ENCODE results near the gene GRM8.

The GRM8 gene

DNA sequence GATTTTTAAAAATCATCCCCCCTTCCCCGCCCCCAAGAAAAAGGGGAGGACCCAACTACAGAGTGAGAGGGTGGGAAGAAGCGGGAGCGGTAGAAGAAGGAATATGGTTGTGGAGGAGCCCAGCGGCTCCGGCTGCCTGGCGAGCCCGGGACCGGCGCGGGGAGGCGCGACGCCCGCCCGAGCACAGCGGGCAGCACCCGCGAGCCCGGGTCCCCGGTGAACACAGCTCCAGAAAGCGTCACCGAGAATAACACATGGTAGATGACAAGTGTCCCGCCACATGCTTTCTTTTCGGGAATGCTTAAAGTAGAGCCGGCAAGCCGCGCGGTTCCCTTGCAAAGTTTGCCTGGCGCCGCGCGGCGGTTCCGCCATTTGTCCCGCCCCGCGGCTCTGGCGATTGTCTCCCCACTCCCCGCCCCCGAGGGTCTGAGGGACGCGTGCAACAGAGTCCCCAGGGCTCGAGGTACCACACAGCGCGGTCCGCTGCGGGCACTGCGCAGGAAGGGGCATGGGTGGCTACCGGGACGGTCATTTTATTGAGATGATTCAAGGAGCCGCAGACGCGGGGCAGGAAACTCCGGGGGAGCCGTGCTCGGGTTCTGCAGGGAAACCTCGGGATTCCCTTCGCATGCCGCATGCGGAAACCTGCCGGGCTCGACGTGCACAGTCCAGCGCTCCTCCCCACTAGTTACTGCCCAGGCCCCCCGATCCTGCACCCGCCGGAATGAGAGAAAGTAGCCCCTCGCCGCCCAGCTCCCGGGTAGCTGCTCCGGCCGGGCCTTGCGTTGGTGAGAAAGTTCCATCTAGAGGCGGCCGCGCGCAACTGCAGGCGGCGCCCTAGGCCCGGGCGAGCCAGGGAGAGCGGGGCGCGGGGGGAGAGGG lies 781 bp upstream of the GRM8 start:
- H3K9me3 ChIP-seq (ENCODE audit: control insufficient read depth, insufficient read depth, low read length): no peaks in the 10 kb centered on the region
- peak overlapping the region; percentile 59 for H3K9ac ChIP-seq (ENCODE audit: low read depth, low read length)
- no peaks in the 10 kb centered on the region for H3K36me3 ChIP-seq (ENCODE audit: control insufficient read depth, insufficient read depth, low read length)
- H3K27ac ChIP-seq (ENCODE audit: low read depth, low read length): peak overlapping the region; percentile 80
- peak overlapping the region; percentile 77 for H3K4me3 ChIP-seq (ENCODE audit: low read depth, low read length)
- H3K27me3 ChIP-seq (ENCODE audit: control insufficient read depth, insufficient read depth, low read length): peaks cover 63% of the 10 kb centered on the region
- peaks cover 8% of the 10 kb centered on the region; the same call in 1 of the 2 replicates for H3K4me1 ChIP-seq (ENCODE audit: control insufficient read depth, insufficient read depth, low read length)

- Histone ChIP-seq H3K9me3 (ENCODE audit: control insufficient read depth, insufficient read depth, low read length) (no peaks in the 10 kb centered on the region), H3K27me3 (ENCODE audit: control insufficient read depth, insufficient read depth, low read length) (peaks cover 72% of the 10 kb centered on the region), H3K4me1 (ENCODE audit: control insufficient read depth, insufficient read depth, low read length) (peaks cover 8% of the 10 kb centered on the region; the same call in 1 of the 2 replicates), H3K9ac (ENCODE audit: low read depth, low read length) (0 out of 2 replicates have a peak overlapping the region, but pooled peaks have one; percentile 16), H3K27ac (ENCODE audit: low read depth, low read length) (peak overlapping the region; percentile 80), H3K4me3 (ENCODE audit: low read depth, low read length) (peak overlapping the region; percentile 77), H3K36me3 (ENCODE audit: control insufficient read depth, insufficient read depth, low read length) (no peaks in the 10 kb centered on the region)
Observed at GRCh38 chr7:127252377-127252713, 396 bp downstream of the GRM8 start.

- peak overlapping the region; percentile 16; the same call in 1 of the 2 replicates for H3K9ac ChIP-seq (ENCODE audit: low read depth, low read length)
- H3K4me1 ChIP-seq (ENCODE audit: control insufficient read depth, insufficient read depth, low read length): peaks cover 8% of the 10 kb centered on the region; the same call in 1 of the 2 replicates
- peak overlapping the region; percentile 77 for H3K4me3 ChIP-seq (ENCODE audit: low read depth, low read length)
- H3K27ac ChIP-seq (ENCODE audit: low read depth, low read length): no peak overlapping the region
- H3K9me3 ChIP-seq (ENCODE audit: control insufficient read depth, insufficient read depth, low read length): no peaks in the 10 kb centered on the region
- H3K27me3 ChIP-seq (ENCODE audit: control insufficient read depth, insufficient read depth, low read length): peaks cover 79% of the 10 kb centered on the region
- no peaks in the 10 kb centered on the region for H3K36me3 ChIP-seq (ENCODE audit: control insufficient read depth, insufficient read depth, low read length)
Observed at GRCh38 chr7:127251465-127252376, 1.0 kb downstream of the GRM8 start.

DNA sequence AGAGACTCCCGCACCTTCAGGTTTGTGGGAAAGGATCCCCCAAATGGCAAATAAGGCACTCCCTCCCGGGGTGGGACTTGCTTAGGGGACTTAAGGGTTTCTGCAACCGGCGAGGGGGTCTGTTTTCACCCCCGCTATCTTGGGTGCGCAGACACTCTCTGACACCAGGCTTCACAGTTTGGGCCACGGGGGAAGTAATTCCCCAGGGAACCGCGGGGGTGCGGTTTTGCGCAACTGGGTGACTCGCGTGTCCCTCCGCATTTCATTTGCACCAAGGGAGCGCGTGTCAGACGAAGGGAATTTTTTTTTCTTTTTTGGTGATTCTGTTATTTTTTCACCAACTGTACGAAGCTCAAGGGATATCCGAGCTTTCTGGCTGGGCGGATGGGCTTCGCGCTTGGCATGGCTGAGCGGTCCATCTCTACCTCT lies 1.7 kb downstream of the GRM8 start:
- Histone ChIP-seq H3K4me3 (ENCODE audit: low read depth, low read length) (peak overlapping the region; percentile 77), H3K4me1 (ENCODE audit: control insufficient read depth, insufficient read depth, low read length) (peaks cover 8% of the 10 kb centered on the region; the same call in 1 of the 2 replicates), H3K9ac (ENCODE audit: low read depth, low read length) (no peak overlapping the region), H3K9me3 (ENCODE audit: control insufficient read depth, insufficient read depth, low read length) (no peaks in the 10 kb centered on the region), H3K27ac (ENCODE audit: low read depth, low read length) (no peak overlapping the region), H3K36me3 (ENCODE audit: control insufficient read depth, insufficient read depth, low read length) (no peaks in the 10 kb centered on the region), H3K27me3 (ENCODE audit: control insufficient read depth, insufficient read depth, low read length) (peaks cover 79% of the 10 kb centered on the region)

GRCh38 chr7:127250312-127251035 lies 2.3 kb downstream of the GRM8 start:
- H3K9ac ChIP-seq (ENCODE audit: low read depth, low read length): no peak overlapping the region
- H3K9me3 ChIP-seq (ENCODE audit: control insufficient read depth, insufficient read depth, low read length): no peaks in the 10 kb centered on the region
- H3K27me3 ChIP-seq (ENCODE audit: control insufficient read depth, insufficient read depth, low read length): peaks cover 75% of the 10 kb centered on the region
- peaks cover 8% of the 10 kb centered on the region; the same call in 1 of the 2 replicates for H3K4me1 ChIP-seq (ENCODE audit: control insufficient read depth, insufficient read depth, low read length)
- H3K27ac ChIP-seq (ENCODE audit: low read depth, low read length): no peak overlapping the region
- no peaks in the 10 kb centered on the region for H3K36me3 ChIP-seq (ENCODE audit: control insufficient read depth, insufficient read depth, low read length)
- H3K4me3 ChIP-seq (ENCODE audit: low read depth, low read length): peak overlapping the region; percentile 77; the same call in 1 of the 2 replicates

GRCh38 chr7:127245607-127246006 lies 7.1 kb downstream of the GRM8 start:
- H3K27ac ChIP-seq (ENCODE audit: low read depth, low read length): no peak overlapping the region
- no peak overlapping the region for H3K9ac ChIP-seq (ENCODE audit: low read depth, low read length)
- peaks cover 39% of the 10 kb centered on the region for H3K27me3 ChIP-seq (ENCODE audit: control insufficient read depth, insufficient read depth, low read length)

DNA sequence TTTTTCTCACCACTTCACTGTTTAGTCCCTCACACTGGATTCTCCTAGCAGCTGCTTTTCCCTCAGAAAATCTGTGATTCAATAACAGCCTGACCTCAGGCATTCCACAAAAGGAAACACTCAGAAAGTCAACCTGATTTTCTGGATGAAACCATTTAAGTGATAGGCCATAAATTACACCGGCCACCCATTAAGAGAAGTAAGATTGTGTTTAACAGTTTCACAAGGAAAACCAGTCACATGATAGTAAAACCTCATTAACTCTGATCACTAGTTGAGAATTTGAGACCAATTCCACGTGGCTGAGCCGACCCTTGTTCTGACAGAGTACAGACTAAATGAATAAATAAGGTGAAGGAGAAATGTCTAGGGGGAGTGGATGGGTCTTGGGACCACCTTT lies 7.7 kb downstream of the GRM8 start:
- Histone ChIP-seq H3K4me1 (ENCODE audit: control insufficient read depth, insufficient read depth, low read length) (no peaks in the 10 kb centered on the region), H3K27ac (ENCODE audit: low read depth, low read length) (no peak overlapping the region), H3K9me3 (ENCODE audit: control insufficient read depth, insufficient read depth, low read length) (no peaks in the 10 kb centered on the region), H3K9ac (ENCODE audit: low read depth, low read length) (no peak overlapping the region), H3K4me3 (ENCODE audit: low read depth, low read length) (no peak overlapping the region), H3K36me3 (ENCODE audit: control insufficient read depth, insufficient read depth, low read length) (no peaks in the 10 kb centered on the region), H3K27me3 (ENCODE audit: control insufficient read depth, insufficient read depth, low read length) (peaks cover 33% of the 10 kb centered on the region)

More at GRCh38 chr7:127245607-127246006, 7.1 kb downstream of the GRM8 start:
- Histone ChIP-seq H3K36me3 (ENCODE audit: control insufficient read depth, insufficient read depth, low read length) (no peaks in the 10 kb centered on the region), H3K4me1 (ENCODE audit: control insufficient read depth, insufficient read depth, low read length) (peaks cover under 1% of the 10 kb centered on the region; the same call in 1 of the 2 replicates), H3K9me3 (ENCODE audit: control insufficient read depth, insufficient read depth, low read length) (no peaks in the 10 kb centered on the region), H3K4me3 (ENCODE audit: low read depth, low read length) (no peak overlapping the region)

- H3K9ac ChIP-seq (ENCODE audit: low read depth, low read length): no peak overlapping the region
- H3K27ac ChIP-seq (ENCODE audit: low read depth, low read length): no peak overlapping the region
- H3K4me1 ChIP-seq (ENCODE audit: control insufficient read depth, insufficient read depth, low read length): no peaks in the 10 kb centered on the region
- H3K27me3 ChIP-seq (ENCODE audit: control insufficient read depth, insufficient read depth, low read length): no peaks in the 10 kb centered on the region
- no peaks in the 10 kb centered on the region for H3K36me3 ChIP-seq (ENCODE audit: control insufficient read depth, insufficient read depth, low read length)
- no peak overlapping the region for H3K4me3 ChIP-seq (ENCODE audit: low read depth, low read length)
- H3K9me3 ChIP-seq (ENCODE audit: control insufficient read depth, insufficient read depth, low read length): no peaks in the 10 kb centered on the region
Observed at GRCh38 chr7:127239814-127240213, 12.9 kb downstream of the GRM8 start.

GRCh38 chr7:127233630-127234029 lies 19.1 kb downstream of the GRM8 start:
- no peak overlapping the region for H3K4me3 ChIP-seq (ENCODE audit: low read depth, low read length)
- H3K36me3 ChIP-seq (ENCODE audit: control insufficient read depth, insufficient read depth, low read length): no peaks in the 10 kb centered on the region
- peaks cover 7% of the 10 kb centered on the region; the same call in 1 of the 2 replicates for H3K4me1 ChIP-seq (ENCODE audit: control insufficient read depth, insufficient read depth, low read length)
- no peak overlapping the region for H3K9ac ChIP-seq (ENCODE audit: low read depth, low read length)
- no peak overlapping the region for H3K27ac ChIP-seq (ENCODE audit: low read depth, low read length)
- no peaks in the 10 kb centered on the region for H3K9me3 ChIP-seq (ENCODE audit: control insufficient read depth, insufficient read depth, low read length)
- H3K27me3 ChIP-seq (ENCODE audit: control insufficient read depth, insufficient read depth, low read length): no peaks in the 10 kb centered on the region

GRCh38 chr7:127231415-127231814 lies 21.3 kb downstream of the GRM8 start:
- Histone ChIP-seq H3K4me3 (ENCODE audit: low read depth, low read length) (no peak overlapping the region), H3K27ac (ENCODE audit: low read depth, low read length) (no peak overlapping the region), H3K9ac (ENCODE audit: low read depth, low read length) (no peak overlapping the region), H3K4me1 (ENCODE audit: control insufficient read depth, insufficient read depth, low read length) (peaks cover 10% of the 10 kb centered on the region), H3K27me3 (ENCODE audit: control insufficient read depth, insufficient read depth, low read length) (no peaks in the 10 kb centered on the region), H3K36me3 (ENCODE audit: control insufficient read depth, insufficient read depth, low read length) (no peaks in the 10 kb centered on the region), H3K9me3 (ENCODE audit: control insufficient read depth, insufficient read depth, low read length) (no peaks in the 10 kb centered on the region)

Measured in HUES48 (cell line).